K562 (cell line): Measurements from ENCODE around the gene PACS1. TPM values are rescaled to one million over a fixed set of nuclear protein-coding genes. Genes with fewer than 3 reads are reported as not detected.

Experiments used
- BCL6 ChIP-seq: fragments of 250-450 bp; sonication (Bioruptor Pico); IDR thresholded peaks from 2 replicates; pipeline ENCODE4 v1.4.0; 2020
- CBFB ChIP-seq: sonication (generic); formaldehyde crosslinking; IDR thresholded peaks from 2 replicates; pipeline ENCODE4 v1.4.0; 2020; ENCODE audit warnings: mild to moderate bottlenecking, missing genetic modification reagents
- CREBBP ChIP-seq: IDR thresholded peaks from one replicate; pipeline ENCODE4 v1.6.1; 2012; ENCODE audit warnings: low read depth, mild to moderate bottlenecking, control low read depth, inconsistent platforms, low read length
- HDAC1 ChIP-seq, 2 experiments: fragments of 450-650 bp; IDR thresholded peaks; 2 replicates each; pipeline ENCODE4 v1.6.1; 2016 to 2017; ENCODE audit warnings: inconsistent platforms in 1 of 2, mild to moderate bottlenecking in 1 of 2, moderate library complexity in 1 of 2
- MBD1 ChIP-seq: fragments of 250-450 bp; sonication (Bioruptor Pico); IDR thresholded peaks from 2 replicates; pipeline ENCODE4 v1.8.0; 2022; ENCODE audit warnings: inconsistent platforms
- NR1H2 ChIP-seq: sonication (generic); formaldehyde crosslinking; IDR thresholded peaks from 2 replicates; pipeline ENCODE4 v1.4.0; 2020; ENCODE audit warnings: mild to moderate bottlenecking, missing genetic modification reagents
- SAP30 ChIP-seq: fragments of 200-600 bp; sonication (generic); IDR thresholded peaks from 2 replicates; pipeline ENCODE4 v1.6.1; 2012; ENCODE audit warnings: borderline replicate concordance, low read depth, mild to moderate bottlenecking, moderate library complexity, low read length, control low read depth, inconsistent platforms; ENCODE audit not compliant: insufficient read depth, poor library complexity, severe bottlenecking
- TRIM24 ChIP-seq, 2 experiments: fragments of 450-650 bp; IDR thresholded peaks; 2 replicates each; pipeline ENCODE4 v1.6.1; 2016
- YBX1 ChIP-seq: fragments of 450-650 bp; IDR thresholded peaks from 2 replicates; pipeline ENCODE4 v1.7.1; 2016; ENCODE audit warnings: mild to moderate bottlenecking
- ZNF121 ChIP-seq: sonication (generic); formaldehyde crosslinking; conservative IDR thresholded peaks from 2 replicates; pipeline ENCODE4 v1.8.0; 2022; ENCODE audit warnings: missing genetic modification reagents
- ZNF407 ChIP-seq: fragments of 450-650 bp; IDR thresholded peaks from 2 replicates; pipeline ENCODE4 v1.6.1; 2016; ENCODE audit warnings: low read depth
- polyA plus RNA-seq, 8 experiments: library from polyadenylated mRNA; depleted of rRNA in 4 of 8; stranded (reverse) in 5 of 8; unstranded in 3 of 8; fragments of >200 nt; fragmentation: Nextera tagmentation in 2 of 8; fragmentation: Illumina TruSeq in 1 of 8; extraction: Ambion mirVana in 2 of 8; extraction: Trizol in 1 of 8; gene quantifications; 2 replicates each; pipeline versions ENCODE4 v1.2.1 to v1.2.3, GENCODE V29; 2011 to 2014; ENCODE audit warnings: inconsistent platforms in 1 of 8, missing spikeins in 1 of 8
- total RNA-seq, 7 experiments: library from RNA; depleted of rRNA in 6 of 7; stranded (reverse); fragments of >200 nt in 6 of 7; fragmentation: Illumina TruSeq in 2 of 7; extraction: Trizol in 2 of 7; gene quantifications; 2 replicates each; pipeline versions ENCODE4 v1.2.1 to v1.2.3, GENCODE V29; 2011 to 2021; ENCODE audit warnings: low replicate concordance in 1 of 7
- TF ChIP-seq, protein P1 (sequence below): conservative IDR thresholded peaks from 2 replicates; pipeline ENCODE4 v1.6.1; 2011; ENCODE audit warnings: low read depth, mild to moderate bottlenecking, low read length; ENCODE audit not compliant: control insufficient read depth
- TF ChIP-seq, protein P2 (sequence below), 2 experiments: fragments of 450-650 bp in 1 of 2; sonication (generic) in 1 of 2; formaldehyde crosslinking in 1 of 2; IDR thresholded peaks in 1 of 2; conservative IDR thresholded peaks in 1 of 2; 2 replicates each; pipeline versions ENCODE4 v1.6.1 to v1.8.1; 2016 to 2023; ENCODE audit warnings: mild to moderate bottlenecking in 2 of 2, moderate library complexity in 2 of 2, inconsistent platforms in 1 of 2, missing genetic modification reagents in 1 of 2
- TF ChIP-seq, protein P3 (sequence below): fragments of 250-450 bp; sonication (Bioruptor Pico); IDR thresholded peaks from 2 replicates; pipeline ENCODE4 v1.9.0; 2021; ENCODE audit warnings: mild to moderate bottlenecking

The PACS1 gene
- total and polyA plus RNA-seq, 9 of the 15 experiments (the other 6 are each of a cell fraction or from before 2014, with no cell fraction given), result 0.34 to 28.1 (median 8.5) TPM

GRCh38 chr11:66289548-66290329, 219.7 kb downstream of the PACS1 start (continued):
- TF ChIP-seq ZNF407 (no peak), CBFB (CRISPR knock-in tag) (peak; percentile 7; the same call in 1 of the 2 replicates), YBX1 (no peak), CREBBP (no peak), SAP30 (peak; percentile 96), NR1H2 (CRISPR knock-in tag) (0 out of 2 replicates have a peak, but pooled peaks have one; percentile 89), MBD1 (CRISPR knock-in tag) (no peak), HDAC1 (IDR thresholded peaks at IDR 0.05) (peak in 1 of 2 experiments; percentile 98; a peak in 3 of 4 replicates), ZNF121 (no peak), BCL6 (CRISPR knock-in tag) (no peak), TRIM24 (IDR thresholded peaks at IDR 0.05) (no peak)
- TF ChIP-seq, protein P1, sequence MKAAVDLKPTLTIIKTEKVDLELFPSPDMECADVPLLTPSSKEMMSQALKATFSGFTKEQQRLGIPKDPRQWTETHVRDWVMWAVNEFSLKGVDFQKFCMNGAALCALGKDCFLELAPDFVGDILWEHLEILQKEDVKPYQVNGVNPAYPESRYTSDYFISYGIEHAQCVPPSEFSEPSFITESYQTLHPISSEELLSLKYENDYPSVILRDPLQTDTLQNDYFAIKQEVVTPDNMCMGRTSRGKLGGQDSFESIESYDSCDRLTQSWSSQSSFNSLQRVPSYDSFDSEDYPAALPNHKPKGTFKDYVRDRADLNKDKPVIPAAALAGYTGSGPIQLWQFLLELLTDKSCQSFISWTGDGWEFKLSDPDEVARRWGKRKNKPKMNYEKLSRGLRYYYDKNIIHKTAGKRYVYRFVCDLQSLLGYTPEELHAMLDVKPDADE, result peak; percentile 90
- TF ChIP-seq, protein P2, sequence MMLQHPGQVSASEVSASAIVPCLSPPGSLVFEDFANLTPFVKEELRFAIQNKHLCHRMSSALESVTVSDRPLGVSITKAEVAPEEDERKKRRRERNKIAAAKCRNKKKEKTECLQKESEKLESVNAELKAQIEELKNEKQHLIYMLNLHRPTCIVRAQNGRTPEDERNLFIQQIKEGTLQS (IDR thresholded peaks at IDR 0.05), result no peak
- TF ChIP-seq, protein P2 (CRISPR knock-in tag; conservative IDR thresholded peaks at IDR 0.05), result no peak
- TF ChIP-seq, protein P3, sequence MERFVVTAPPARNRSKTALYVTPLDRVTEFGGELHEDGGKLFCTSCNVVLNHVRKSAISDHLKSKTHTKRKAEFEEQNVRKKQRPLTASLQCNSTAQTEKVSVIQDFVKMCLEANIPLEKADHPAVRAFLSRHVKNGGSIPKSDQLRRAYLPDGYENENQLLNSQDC (CRISPR knock-in tag), result no peak
